Measurements from ENCODE around the gene NPY2R.

GRCh38 chr4:155179216-155179615 is 29.2 kb upstream of the NPY2R start:
- TF ChIP-seq CTCF (IDR thresholded peaks at IDR 0.05; ENCODE audit: insufficient read depth, low read length, poor library complexity, severe bottlenecking) (no peak), EZH2phosphoT487 (conservative IDR thresholded peaks at IDR 0.05; ENCODE audit: low read length) (no peak)
